ENCODE data around the gene USP7. TPM values are rescaled to one million over a fixed set of nuclear protein-coding genes. Genes with fewer than 3 reads are reported as not detected.
"Not testable (repeated sequence)": the region's sequence is repeated elsewhere in the genome, so short reads cannot be mapped to it uniquely, and the experiment has no call there.

USP7 gene
- polyA plus RNA-seq, 3 donors = 116 to 129 (median 124) TPM

- DNase-seq (ENCODE audit: extremely low read depth in 1 of 11, low read depth in 9 of 11, low spot score in 4 of 11) = no peak
Measured at GRCh38 chr16:8872071-8872470, 91.6 kb downstream of the USP7 start.

- DNase-seq (ENCODE audit: extremely low read depth in 1 of 11, low read depth in 9 of 11, low spot score in 4 of 11) = not testable (repeated sequence)
Measured at GRCh38 chr16:8869988-8870241, 93.8 kb downstream of the USP7 start.

GRCh38 chr16:8869212-8869987, 94.3 kb downstream of the USP7 start:
- no peak for DNase-seq (ENCODE audit: extremely low read depth in 1 of 11, low read depth in 9 of 11, low spot score in 4 of 11)

- DNase-seq (ENCODE audit: extremely low read depth in 1 of 11, low read depth in 9 of 11, low spot score in 4 of 11) = peak in 10 of 11 donors; percentile 60 to 89 (median 86)
Measured at GRCh38 chr16:8868416-8869211, 95.1 kb downstream of the USP7 start, which contains the start of gene CARHSP1. TSS of gene CARHSP1 (minus strand) at chr16:8869006. CDS start at chr16:8859328, 9,678 bp downstream.

- no peak for DNase-seq (ENCODE audit: extremely low read depth in 1 of 11, low read depth in 9 of 11, low spot score in 4 of 11)
Measured at GRCh38 chr16:8867932-8868415, 95.7 kb downstream of the USP7 start.

GRCh38 chr16:8867216-8867931, 96.3 kb downstream of the USP7 start:
- DNase-seq (ENCODE audit: extremely low read depth in 1 of 11, low read depth in 9 of 11, low spot score in 4 of 11) = no peak

GRCh38 chr16:8866884-8867215, 96.9 kb downstream of the USP7 start:
- no peak for DNase-seq (ENCODE audit: extremely low read depth in 1 of 11, low read depth in 9 of 11, low spot score in 4 of 11)

- DNase-seq (ENCODE audit: extremely low read depth in 1 of 11, low read depth in 9 of 11, low spot score in 4 of 11) = no peak
Measured at GRCh38 chr16:8866118-8866883, 97.4 kb downstream of the USP7 start.

GRCh38 chr16:8865145-8865882, 98.4 kb downstream of the USP7 start:
- DNase-seq (ENCODE audit: extremely low read depth in 1 of 11, low read depth in 9 of 11, low spot score in 4 of 11) = no peak

- DNase-seq (ENCODE audit: extremely low read depth in 1 of 11, low read depth in 9 of 11, low spot score in 4 of 11) = no peak
Measured at GRCh38 chr16:8864480-8865110, 99.1 kb downstream of the USP7 start.

- peak in 1 of 11 donors; percentile 62 for DNase-seq (ENCODE audit: extremely low read depth in 1 of 11, low read depth in 9 of 11, low spot score in 4 of 11)
Measured at GRCh38 chr16:8863594-8864424, 99.9 kb downstream of the USP7 start.

- DNase-seq (ENCODE audit: extremely low read depth in 1 of 11, low read depth in 9 of 11, low spot score in 4 of 11) = no peak
Measured at GRCh38 chr16:8862309-8863130, 101.2 kb downstream of the USP7 start.

- DNase-seq (ENCODE audit: extremely low read depth in 1 of 11, low read depth in 9 of 11, low spot score in 4 of 11) = no peak
Measured at GRCh38 chr16:8861563-8862308, 102.0 kb downstream of the USP7 start.

GRCh38 chr16:8859913-8860881, 103.5 kb downstream of the USP7 start:
- DNase-seq (ENCODE audit: extremely low read depth in 1 of 11, low read depth in 9 of 11, low spot score in 4 of 11) = no peak

Data from renal cortex interstitium (tissue), 11 donors.